NT2/D1 (cell line): ENCODE data around the gene TRAM2.

Experiments
- SUZ12 ChIP-seq: IDR thresholded peaks from 2 replicates; pipeline ENCODE4 v1.6.1; 2011; ENCODE audit not compliant: insufficient read length, insufficient read depth; ENCODE audit errors: extremely low read depth
- YY1 ChIP-seq: IDR thresholded peaks from 2 replicates; pipeline ENCODE4 v1.6.1; 2011; ENCODE audit not compliant: insufficient read length, insufficient read depth
- ZNF274 ChIP-seq: IDR thresholded peaks from 2 replicates; pipeline ENCODE4 v1.6.1; 2011; ENCODE audit warnings: mild to moderate bottlenecking, low read depth, low read length

GRCh38 chr6:52547647-52548352, 29.1 kb downstream of the TRAM2 start:
- TF ChIP-seq YY1 (no peak), ZNF274 (no peak), SUZ12 (no peak)
